Right atrium auricular region (tissue), 2 donors: Measurements from ENCODE around the gene HIP1R. TPM values are rescaled to one million over a fixed set of nuclear protein-coding genes. Genes with fewer than 3 reads are reported as not detected.

Experiments
- DNase-seq: peaks from one replicate; pipeline ENCODE4 v3.0.0-alpha.2; 2019; ENCODE audit warnings: low spot score
- H3K27ac ChIP-seq, 2 donors: fragments of 200-600 bp; sonication (generic); 1 replicate in 1 of 2; 2 replicates in 1 of 2; pipeline ENCODE4 v1.5.1; 2016 to 2019
- H3K27me3 ChIP-seq, 2 donors: fragments of 200-600 bp; sonication (generic); one replicate each; pipeline versions ENCODE4 v1.5.1 to v1.6.0; 2017 to 2019
- H3K36me3 ChIP-seq: fragments of 200-600 bp; sonication (generic); one replicate; pipeline ENCODE4 v1.5.1; 2016
- H3K4me1 ChIP-seq, 2 donors: fragments of 200-600 bp; sonication (generic); one replicate each; pipeline versions ENCODE4 v1.5.1 to v1.6.0; 2017 to 2019
- H3K4me3 ChIP-seq, 2 donors: fragments of 200-600 bp; sonication (generic); 1 replicate in 1 of 2; 2 replicates in 1 of 2; pipeline ENCODE4 v1.5.1; 2017 to 2019; ENCODE audit warnings: mild to moderate bottlenecking in 1 of 2, moderate library complexity in 1 of 2
- H3K9me3 ChIP-seq, 2 donors: fragments of 200-600 bp; sonication (generic); one replicate each; pipeline ENCODE4 v1.5.1; 2019
- CTCF ChIP-seq, 2 donors: fragments of 200-600 bp; sonication (generic); IDR thresholded peaks; one replicate each; pipeline ENCODE4 v1.5.1; 2019; ENCODE audit warnings: antibody characterized with exemption in 2 of 2
- total RNA-seq, 2 donors: library from RNA; depleted of rRNA; stranded (reverse); fragments of >200 nt; gene quantifications; one replicate each; pipeline ENCODE4 v1.1.0, GENCODE V29; 2016

HIP1R gene
- total RNA-seq, 2 donors from 2014 or later: 32.4 to 43.8 TPM

GRCh38 chr12:122844366-122844971 lies 9.2 kb downstream of the HIP1R start:
- Histone ChIP-seq H3K27me3 (no peaks in the 10 kb centered on the region), H3K36me3 (no peaks in the 10 kb centered on the region), H3K4me1 (peaks cover 0 to 81% of the 10 kb centered on the region in 2 donors), H3K9me3 (no peaks in the 10 kb centered on the region), H3K27ac (peak overlapping the region; percentile 87 to 94), H3K4me3 (no peak overlapping the region)
- no peak for TF ChIP-seq CTCF (IDR thresholded peaks at IDR 0.05)
- no peak for DNase-seq

- no peaks in the 10 kb centered on the region for H3K36me3 ChIP-seq
- TF ChIP-seq CTCF (IDR thresholded peaks at IDR 0.05): no peak
- H3K4me3 ChIP-seq: no peak overlapping the region
- H3K27ac ChIP-seq: peak overlapping the region; percentile 87 to 94
- no peak for DNase-seq
- H3K9me3 ChIP-seq: no peaks in the 10 kb centered on the region
- H3K27me3 ChIP-seq: no peaks in the 10 kb centered on the region
- H3K4me1 ChIP-seq: peaks cover 0 to 83% of the 10 kb centered on the region in 2 donors
Measured at GRCh38 chr12:122845041-122845864, 10.0 kb downstream of the HIP1R start.

- DNase-seq: no peak
- peak overlapping the region in 1 of 2 donors; percentile 87 for H3K27ac ChIP-seq
- H3K36me3 ChIP-seq: no peaks in the 10 kb centered on the region
- no peak overlapping the region for H3K4me3 ChIP-seq
- peaks cover 0 to 80% of the 10 kb centered on the region in 2 donors for H3K4me1 ChIP-seq
- no peaks in the 10 kb centered on the region for H3K9me3 ChIP-seq
- TF ChIP-seq CTCF (IDR thresholded peaks at IDR 0.05): no peak
- H3K27me3 ChIP-seq: no peaks in the 10 kb centered on the region
Measured at GRCh38 chr12:122845865-122846621, 10.8 kb downstream of the HIP1R start.

- Histone ChIP-seq H3K36me3 (no peaks in the 10 kb centered on the region), H3K4me1 (peaks cover 0 to 80% of the 10 kb centered on the region in 2 donors), H3K9me3 (no peaks in the 10 kb centered on the region), H3K27ac (peak overlapping the region in 1 of 2 donors; percentile 16), H3K4me3 (no peak overlapping the region), H3K27me3 (no peaks in the 10 kb centered on the region)
- DNase-seq: no peak
- no peak for TF ChIP-seq CTCF (IDR thresholded peaks at IDR 0.05)
Measured at GRCh38 chr12:122846622-122847515, 11.6 kb downstream of the HIP1R start.

GRCh38 chr12:122847516-122847836 lies 12.2 kb downstream of the HIP1R start:
- no peak for DNase-seq
- Histone ChIP-seq H3K4me3 (no peak overlapping the region), H3K27ac (peak overlapping the region in 1 of 2 donors; percentile 16), H3K4me1 (peaks cover 0 to 80% of the 10 kb centered on the region in 2 donors), H3K27me3 (no peaks in the 10 kb centered on the region), H3K36me3 (no peaks in the 10 kb centered on the region), H3K9me3 (no peaks in the 10 kb centered on the region)
- no peak for TF ChIP-seq CTCF (IDR thresholded peaks at IDR 0.05)
